NCI-H146 (cell line): ENCODE measurements around the gene FBXO39.
"Not testable (repeated sequence)": the region's sequence is repeated elsewhere in the genome, so short reads cannot be mapped to it uniquely, and the experiment has no call there.

Experiments
- DNase-seq: peaks from one replicate; lab custom pipeline; 2025; lab: John Stamatoyannopoulos, UW

Gene FBXO39

DNA sequence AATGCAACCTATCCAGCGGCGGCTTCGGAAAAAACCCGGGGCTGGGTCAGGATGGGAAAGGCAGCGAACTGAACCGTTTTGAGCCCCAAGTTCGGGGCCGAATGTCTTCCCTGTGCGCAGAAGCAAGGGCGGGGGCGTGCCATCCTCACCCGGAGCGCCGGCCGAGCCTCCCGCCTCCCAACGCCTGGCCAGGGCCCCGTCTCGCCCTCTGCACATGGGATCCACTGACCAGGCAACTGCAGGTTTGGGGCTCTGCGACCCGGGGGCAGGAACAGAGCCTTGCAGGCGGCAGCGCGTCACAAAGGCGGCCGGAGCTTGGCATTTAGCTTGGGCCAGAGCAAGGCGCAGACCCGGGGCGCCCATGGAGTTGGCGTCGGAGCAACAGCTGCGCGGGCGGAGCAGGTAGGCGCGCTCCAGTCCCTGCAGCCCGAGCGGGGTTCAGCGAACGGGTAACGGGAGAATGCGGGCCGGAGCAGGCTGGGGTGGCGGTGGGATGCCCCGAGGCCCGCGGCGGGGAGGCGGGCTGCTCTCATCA is at the start of gene FBXO39:
Gene FBXO39 (plus strand): TSS at position 345 of the 535 bp plus-strand sequence. CDS start 3,654 bp downstream, outside the sequence.
- no peak for DNase-seq

DNA sequence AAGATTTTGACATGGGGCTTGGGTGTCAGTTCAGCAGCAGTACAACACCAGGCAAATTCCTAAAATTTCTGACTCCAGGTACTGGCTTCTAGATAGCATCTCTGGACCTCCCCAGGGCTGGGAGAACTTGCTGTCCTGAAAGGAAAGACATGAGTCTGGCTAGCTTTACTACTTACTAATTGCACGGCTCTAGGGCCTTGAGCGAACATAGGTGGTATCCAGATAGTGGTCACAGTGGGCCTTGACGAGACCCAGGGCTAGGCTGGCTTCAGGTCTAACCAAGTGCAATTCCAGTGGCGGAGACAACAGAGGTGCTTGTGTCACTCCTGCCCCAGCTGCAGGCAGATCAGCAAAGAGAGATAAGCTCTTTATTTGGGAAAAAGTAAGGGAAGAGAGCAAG is 46.5 kb upstream of the FBXO39 start:
- DNase-seq: no peak

DNA sequence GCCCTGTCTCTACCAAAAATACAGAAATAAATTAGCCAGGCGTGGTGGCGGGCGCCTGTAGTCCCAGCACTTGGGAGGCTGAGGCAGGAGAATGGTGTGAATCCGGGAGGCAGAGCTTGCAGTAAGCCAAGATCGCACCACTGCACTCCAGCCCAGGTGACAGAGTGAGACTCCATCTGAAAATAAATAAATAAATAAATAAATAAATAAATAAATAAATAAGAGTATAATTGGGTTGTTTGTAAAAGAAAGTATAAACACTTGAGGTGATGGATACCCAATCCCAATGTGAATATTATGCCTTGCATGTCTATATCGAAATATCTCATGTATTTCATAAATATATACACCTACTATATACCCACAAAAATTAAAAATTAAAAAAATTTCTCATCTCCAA is 29.4 kb upstream of the FBXO39 start:
- DNase-seq: not testable (repeated sequence)

DNA sequence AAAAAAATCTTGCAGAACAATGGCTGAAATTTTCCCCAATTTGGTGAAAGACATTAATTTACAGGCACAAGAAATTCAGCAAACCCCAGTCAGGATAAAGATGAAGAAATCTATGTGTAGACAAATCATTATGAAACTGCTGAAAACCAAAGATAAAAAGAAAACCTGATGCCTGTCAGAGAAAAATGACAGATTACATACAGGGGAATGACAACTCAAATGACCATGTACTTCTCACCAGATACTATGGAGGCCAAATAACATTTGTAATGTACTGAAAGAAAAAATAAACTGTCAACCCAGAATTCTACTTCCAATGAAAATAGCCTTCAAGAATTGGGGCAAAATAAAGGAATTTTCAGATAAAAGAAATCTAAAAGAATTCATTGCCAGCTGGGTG is 27.4 kb upstream of the FBXO39 start:
- DNase-seq: no peak

DNA sequence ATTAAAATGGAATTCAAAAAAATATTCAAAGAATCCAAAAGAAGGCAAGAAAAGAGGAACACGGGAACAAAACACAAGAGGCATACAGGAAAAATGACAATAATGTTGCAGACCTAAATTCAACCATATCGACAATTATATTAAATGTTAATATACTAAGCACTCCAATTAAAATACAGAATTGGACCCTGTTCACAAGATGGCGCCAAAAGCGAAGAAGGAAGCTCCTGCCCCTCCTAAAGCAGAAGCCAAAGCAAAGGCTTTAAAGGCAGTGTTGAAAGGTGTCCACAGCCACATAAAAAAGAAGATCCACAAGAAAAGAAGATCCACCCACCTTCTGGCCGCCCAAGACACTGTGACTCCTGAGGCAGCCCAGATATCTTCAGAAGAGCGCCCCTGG is 26.5 kb upstream of the FBXO39 start:
- DNase-seq: no peak

DNA sequence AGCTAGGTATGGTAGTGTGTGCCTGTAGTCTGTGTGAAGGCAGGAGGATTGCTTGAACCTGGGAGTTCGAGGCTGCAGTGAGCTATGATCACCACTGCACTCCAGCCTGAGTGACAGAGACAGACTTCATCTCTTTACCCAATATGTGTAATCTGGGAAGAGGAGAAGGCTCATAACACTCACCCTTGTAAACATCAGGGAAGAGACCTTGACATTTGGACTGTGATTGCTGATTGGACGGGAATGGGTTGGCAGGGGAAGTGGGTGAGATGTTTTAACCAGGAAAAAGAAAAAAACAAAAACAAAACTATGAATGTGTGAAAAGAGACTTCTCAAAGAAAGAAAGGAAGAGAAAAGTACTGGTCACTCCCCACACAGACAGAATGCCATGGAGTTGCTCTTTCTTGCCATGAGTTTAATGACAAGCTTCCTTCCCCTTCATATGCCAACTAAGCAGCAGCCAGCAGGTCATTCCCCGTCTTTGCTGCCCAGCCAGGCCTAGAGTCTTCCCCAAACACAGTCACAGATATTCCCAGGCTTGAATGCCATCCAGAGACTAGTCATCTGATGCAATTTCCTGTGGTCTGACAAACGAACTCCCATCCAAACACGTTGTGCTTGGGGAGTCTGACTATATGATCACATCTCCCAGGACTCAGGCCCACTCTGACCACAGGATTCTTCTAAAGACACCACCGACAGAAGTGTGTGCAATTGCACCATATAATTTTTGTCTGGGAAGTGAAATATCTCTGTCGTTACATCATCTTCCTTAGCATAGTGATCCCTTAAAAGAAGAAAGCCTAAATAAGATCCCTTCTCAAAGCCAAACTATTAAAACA is 23.7 kb upstream of the FBXO39 start:
- no peak for DNase-seq

DNA sequence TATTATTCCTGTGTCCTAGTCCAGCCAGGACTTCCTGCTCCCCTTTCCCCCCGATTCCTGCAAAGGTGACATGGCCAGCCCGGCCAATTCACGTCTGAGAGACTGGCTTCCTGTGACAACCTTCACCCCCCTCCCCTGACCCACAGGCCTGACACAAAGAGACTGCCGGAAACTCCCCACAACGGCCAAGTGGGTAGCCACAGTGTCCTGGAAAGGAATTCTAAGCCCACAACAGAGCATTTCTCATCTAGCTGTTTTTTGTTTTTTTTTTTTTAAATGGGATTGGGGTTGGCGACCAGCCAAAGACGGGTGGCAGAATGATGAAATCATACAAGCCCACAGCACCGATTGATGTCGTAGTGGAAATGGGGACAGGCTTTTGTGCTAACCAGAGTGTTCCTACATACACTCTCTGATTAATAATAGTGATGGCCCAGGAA is 23.0 kb upstream of the FBXO39 start:
- DNase-seq: no peak

DNA sequence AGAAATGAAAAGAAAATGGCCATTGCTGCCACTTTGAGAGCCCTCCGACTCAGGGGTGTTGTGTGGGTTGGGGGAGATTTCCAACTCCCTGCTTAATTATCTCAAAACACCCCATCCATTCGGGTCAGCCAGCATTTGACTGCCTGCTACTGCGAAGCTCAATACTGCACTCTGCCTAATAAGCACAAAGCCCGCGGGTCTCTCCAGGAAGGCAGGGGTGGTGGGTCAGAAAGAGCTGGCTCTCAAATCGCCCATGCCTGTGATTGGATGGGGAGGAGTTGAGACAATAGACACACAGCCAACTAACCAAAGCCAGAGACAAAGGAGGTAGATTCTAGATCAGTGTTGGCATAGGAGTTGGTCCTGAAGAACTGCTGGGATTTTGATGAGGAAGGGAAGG is 22.5 kb upstream of the FBXO39 start:
- no peak for DNase-seq

DNA sequence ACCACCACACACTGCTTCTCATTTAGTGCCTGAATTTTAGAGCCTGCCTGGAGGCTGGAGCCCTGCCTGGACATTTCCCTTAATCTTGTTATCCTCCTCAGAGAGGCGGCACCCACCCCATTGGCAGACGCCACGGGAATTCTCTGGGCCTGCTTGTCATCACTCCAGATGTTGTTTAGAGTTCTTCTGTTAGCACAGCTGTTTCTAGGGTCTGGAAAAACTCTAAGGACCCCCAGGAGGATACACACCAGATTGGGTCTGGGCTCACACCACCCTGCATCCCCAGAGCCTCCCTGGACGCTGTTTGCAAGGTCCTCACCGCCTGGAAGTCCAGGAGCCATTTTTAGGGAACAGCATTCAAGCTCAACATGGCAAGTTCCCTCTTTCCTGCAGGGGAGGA is 20.7 kb upstream of the FBXO39 start:
- no peak for DNase-seq

DNA sequence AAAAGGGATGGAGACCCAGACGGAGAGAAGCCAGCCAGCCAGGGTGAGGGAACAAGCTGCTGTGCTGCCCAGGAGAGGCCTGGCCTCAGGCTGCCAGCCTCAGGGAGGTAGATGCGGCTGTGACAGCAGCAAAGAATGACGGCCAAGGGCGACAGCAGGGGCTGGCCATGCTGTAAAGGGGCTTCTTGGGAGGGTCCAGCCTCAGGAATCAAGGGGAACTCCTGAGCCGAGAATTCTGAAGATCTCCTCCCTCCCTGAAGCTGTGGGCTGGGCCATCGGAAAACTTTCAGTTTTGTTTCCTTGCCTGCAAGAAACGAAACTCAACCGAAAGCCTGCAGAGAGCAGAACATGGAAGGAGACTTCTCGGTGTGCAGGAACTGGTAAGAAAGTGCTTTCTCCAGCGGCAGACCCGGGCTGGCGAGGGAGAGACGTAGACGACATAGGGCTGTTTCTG is 20.3 kb upstream of the FBXO39 start, which contains the start of gene XAF1:
Gene XAF1 (plus strand): TSS at position 316 of the 454 bp plus-strand sequence. CDS start 33 bp downstream, at position 349.
- no peak for DNase-seq

DNA sequence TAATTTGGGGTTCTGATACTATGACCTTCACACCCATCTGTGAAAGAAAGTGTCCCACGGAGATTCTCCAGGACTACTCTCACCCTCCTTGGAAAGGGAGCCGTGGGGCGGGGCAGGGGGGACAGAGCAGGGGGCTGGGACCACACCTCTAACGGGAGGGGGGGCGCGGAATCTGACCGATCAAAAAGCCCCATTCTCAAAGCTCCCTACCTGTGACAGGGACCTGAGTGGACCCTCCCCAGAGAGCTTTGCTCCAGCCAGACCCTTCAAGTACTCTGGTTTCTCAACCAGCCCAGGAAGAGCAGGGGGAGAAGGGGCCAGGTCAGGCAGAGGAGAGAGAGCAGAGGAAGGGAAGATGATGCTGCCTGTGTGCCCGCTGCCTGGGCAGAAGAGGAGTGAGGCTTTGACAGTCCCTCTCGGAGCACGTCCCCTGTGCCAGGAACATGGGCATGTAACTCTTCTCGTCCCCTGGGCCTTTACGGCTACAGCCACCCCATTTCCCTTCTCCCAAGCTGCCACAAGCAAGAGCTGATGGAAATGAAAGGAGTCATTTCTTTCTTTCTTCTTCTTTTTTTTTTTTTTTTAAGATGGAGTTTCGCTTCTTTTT is 19.5 kb upstream of the FBXO39 start:
- no peak for DNase-seq

DNA sequence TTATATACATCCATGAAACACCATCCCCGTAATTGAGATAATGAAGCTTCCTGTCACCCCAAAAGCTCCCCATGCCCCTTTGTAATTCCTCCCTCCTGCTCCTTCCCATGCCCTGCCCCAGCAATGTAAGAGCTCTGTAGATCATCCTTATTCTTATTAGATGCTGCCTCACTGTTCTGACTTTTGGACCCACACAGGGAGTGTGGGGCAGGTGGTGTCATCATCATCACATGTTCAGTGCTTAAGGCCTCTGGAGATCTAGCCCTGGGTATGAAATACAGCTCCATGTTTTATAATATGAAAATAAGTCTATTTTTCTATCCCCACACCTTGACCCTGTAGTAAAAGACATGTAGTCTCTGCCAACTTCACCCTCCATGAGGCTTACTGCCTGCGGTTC is 18.3 kb upstream of the FBXO39 start:
- DNase-seq: no peak

DNA sequence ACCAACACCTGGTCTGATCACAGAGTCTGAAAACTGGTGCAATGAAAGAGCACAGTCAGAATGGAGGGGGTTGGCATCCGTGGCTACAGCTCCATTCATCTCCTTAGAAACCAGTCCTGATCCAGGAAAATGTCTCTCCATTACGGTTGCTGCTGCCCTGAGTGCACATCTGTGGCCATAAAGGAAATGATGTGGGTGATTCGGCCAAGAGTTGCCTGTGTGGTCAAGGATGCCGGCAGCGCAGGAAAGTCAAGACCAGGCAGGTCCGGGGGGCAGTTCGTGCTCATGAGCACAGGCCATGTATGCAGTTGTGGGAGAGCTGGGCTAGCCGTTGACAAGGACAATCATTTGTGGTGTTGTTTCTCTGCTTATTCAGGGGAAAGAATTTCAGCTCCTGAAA is 14.2 kb upstream of the FBXO39 start:
- DNase-seq: no peak

DNA sequence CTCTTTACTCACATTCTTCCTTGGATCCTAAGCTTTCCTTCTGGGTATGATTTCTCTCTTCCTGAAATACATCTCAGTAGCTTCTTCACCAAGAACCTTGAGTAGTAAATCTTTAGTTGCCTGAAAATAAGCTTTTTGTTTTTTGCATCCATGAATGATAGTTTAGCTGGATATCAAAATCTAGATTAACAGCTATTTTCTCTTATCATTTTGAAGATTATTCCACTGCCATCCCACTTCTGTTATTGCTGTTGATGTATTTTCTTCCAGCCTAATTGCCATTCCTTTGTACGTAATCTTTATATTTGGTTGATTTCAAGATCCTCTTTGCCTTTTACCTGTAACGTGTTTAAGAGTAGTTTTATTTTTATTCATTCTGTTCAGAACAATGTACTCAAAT is 7.6 kb upstream of the FBXO39 start:
- DNase-seq: no peak

DNA sequence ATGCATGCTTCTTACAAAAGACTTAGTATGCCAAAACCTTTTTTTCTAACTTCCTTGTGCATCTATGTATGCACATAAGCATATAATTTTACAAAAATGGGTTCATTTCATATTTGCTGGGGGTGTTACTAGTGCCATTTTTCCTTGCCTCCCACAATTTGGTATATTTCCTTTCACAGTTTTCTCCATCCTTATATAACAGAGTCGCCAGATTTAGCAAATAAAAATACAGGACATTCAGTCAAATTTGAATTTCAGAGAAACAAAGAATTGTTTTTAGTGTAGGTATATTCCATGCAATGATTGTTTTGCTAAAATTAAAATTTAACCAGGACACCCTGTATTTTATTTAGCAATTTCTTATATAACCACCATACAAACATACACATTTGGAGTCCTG is 4.0 kb upstream of the FBXO39 start:
- DNase-seq: no peak

DNA sequence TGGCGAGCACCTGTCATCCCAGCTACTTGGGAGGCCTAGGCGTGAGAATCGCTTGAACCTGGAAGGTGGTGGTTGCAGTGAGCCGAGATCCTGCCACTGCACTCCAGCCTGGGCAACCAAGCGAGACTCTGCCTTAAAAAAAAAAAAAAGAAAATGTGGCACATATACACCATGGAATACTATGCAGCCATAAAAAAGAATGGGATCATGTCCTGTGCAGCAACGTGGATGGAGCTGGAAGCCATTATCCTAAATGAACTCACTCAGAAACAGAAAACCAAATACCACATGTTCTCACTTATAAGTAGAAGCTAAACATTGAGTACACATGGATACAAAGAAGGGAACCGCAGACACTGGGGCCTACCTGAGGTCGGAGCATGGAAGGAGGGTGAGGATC is 1.1 kb upstream of the FBXO39 start:
- not testable (repeated sequence) for DNase-seq

DNA sequence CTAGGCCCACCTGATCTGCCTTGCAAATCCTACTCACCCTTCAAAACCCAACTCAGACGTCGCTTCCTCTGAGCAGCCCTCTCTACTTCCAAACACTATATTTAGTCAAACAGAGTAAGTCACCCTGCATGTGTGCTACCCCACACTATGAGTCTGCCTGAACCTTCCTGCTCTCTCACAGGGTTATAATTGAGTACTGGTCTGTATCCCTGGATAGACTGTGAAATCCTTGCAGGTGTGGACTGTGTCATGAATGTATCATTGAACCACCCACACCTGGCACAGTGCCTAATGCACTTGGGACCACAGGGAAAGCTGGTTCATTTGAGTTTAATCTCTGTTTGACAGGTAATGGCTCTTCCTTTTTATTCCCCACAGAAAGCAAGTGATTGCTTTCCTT is 3.4 kb downstream of the FBXO39 start:
- no peak for DNase-seq

DNA sequence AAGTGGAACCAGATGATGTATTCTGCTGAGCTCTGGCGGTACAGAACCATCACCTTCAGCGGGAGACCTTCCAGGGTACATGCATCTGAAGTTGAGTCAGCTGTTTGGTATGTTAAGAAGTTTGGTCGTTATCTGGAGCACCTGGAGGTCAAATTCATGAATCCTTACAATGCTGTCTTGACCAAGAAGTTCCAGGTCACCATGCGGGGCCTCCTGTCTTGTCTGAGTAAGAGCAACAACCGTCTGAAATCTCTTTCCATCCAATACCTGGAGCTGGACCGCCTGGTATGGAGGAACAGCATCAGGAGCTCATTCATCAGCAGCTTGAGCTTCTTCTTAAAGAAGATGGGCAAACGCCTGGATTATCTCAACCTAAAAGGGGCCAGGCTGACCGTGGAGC is 4.0 kb downstream of the FBXO39 start:
- DNase-seq: no peak

DNA sequence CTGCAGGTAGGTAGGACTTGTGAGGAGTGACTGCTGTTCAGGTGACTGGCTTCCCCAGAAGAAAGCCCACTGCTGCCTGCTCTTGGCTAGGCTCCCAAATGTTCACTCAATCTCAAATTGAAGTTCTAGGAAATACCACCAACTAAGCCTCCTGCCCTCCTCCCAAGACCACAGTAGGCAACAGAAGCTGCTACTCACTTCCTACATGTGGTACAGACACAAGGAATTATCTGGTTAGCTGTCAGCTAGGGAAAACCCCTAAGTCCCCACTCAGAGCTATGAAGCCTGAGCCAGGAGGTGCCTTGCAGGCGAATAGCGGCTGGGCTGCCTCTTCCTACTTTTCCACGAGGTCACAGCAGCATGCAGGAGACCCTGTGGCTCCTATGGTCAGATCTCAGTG is 4.9 kb downstream of the FBXO39 start:
- DNase-seq: no peak

DNA sequence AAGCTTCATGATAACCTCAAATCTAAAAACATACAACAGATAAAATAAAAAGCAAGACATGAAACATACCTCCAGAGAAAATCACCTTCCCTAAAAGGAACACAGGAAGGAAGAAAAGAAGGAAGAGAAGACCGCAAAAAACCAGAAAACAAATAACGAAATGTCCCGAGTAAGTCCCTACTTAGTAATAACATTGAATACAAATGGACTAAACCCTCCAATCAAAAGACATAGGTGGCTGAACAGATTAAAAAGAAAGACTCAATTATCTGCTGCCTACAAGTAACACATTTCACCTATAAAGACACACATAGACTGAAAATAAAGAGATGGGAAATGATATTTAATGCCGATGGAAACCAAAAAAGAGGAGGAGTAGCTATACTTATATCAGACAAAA is 6.2 kb downstream of the FBXO39 start:
- DNase-seq: no peak

DNA sequence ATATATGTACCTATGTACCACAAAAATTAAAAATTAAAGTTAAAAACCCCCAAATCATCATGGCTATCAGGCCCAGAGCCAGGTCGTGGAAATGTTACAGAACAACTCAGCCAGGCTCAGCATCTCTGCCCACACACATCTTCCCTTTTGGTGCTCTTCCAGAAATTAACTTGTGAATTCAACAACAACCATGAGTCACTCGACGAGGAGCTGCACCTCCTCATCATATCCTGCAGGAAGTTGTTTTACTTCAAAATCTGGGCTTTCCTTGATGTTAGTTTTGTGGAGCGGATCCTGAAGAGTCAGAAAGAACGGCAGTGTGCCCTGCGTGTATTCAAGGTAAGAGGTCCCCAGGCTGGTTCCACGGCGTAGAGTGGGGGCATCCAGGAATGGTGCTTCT is 10.6 kb downstream of the FBXO39 start:
- DNase-seq: no peak

DNA sequence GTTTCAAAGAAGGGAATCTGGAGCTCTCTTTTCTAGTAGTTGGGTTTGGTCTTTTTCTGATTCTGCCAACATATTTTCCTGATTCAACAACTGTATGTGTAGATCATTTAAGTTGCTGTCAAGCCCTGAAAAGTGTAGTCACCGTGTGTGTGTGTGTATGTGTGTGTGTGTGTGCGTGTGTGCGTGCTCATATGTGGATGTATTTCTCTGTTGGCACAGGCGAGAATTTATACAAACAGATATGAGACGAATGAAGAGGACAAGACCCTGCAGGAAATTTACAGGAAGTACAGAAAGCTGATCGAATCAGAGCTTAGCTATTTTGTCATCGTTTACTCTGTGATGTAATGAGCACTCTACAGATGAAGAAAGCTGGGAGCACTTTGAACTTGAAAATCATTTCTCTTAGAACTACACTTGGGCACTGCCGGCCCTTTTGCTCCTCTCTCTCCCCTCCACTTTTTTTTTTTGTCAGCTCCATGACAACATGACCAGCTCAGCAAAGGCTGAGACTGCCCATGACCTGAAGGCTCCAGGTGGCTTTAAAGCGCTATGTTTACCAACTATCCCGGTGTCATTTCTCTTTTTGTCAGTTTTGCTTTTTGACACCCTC is 11.2 kb downstream of the FBXO39 start:
- no peak for DNase-seq

DNA sequence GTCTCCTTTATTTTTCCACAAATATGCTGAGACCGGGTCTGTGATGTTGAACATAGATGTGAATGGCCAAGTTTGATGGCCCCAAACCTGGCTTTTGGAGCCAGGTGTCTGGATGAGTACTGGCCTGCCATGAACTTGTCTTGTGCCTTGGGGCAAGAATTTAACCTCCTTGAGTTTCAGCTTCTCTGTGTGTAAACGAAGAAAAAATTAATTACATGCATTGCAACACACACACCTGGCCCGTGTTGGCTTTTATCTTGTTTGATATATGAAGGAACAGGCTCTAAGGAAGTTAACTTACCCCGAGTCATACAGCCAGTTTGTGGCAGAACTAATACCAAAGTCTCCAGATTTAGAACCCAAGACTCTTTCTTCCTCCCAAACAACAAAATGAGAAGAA is 13.1 kb downstream of the FBXO39 start:
- no peak for DNase-seq
